A673 (cell line): ENCODE measurements around the gene CYP4F12.

Source experiments
- EZH2 ChIP-seq: fragments of 200-600 bp; sonication (generic); IDR thresholded peaks from 2 replicates; pipeline ENCODE4 v1.6.1; 2017; ENCODE audit warnings: borderline replicate concordance, low read depth, mild to moderate bottlenecking, mixed read lengths, antibody characterized with exemption, low read length; ENCODE audit not compliant: poor library complexity, severe bottlenecking
- TF ChIP-seq, protein P1 (sequence below): fragments of 300-800, 200-600 bp; sonication (generic); conservative IDR thresholded peaks from 2 replicates; pipeline ENCODE4 v1.5.1; 2017; ENCODE audit warnings: low read depth, mild to moderate bottlenecking, antibody characterized with exemption, low read length, moderate library complexity, mixed read lengths

DNA sequence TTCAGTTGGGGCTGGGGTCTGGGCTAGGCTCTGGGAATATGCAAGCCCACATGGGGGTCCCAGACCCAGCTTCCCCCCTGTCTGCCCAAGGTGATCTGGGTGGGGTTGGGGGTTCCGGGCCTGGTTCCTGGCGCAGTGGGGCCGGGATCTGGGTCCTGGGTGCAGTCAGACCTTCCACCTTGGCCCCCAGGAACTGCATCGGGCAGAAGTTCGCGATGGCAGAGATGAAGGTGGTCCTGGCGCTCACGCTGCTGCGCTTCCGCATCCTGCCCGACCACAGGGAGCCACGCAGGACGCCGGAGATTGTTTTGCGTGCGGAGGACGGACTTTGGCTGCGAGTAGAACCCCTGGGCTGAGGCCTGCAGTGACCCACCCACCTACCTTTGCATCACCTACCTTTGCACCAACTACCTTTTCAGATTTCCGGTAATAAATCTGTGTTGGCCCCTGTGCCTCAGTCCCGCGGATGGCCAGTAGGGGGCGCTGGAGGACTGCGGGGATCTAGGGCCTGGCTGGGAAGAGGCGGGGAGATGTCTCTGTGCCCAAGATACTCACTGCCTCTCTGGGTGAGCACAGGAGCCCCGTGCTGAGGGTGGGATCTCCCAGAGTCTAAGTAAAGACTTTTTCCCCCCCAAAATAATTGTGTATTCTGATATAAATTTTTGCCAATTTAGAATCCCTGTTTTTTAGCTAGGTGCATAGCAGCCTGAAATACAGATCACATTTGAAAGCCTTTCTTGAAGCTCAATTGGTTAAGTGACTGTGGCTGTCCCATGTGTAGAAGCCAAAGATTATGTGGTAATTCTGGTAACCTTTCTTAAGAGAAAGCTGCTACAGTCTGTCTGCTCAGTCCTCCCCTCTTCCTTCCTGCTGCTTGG is 43.6 kb upstream of the CYP4F12 start:
- TF ChIP-seq, protein P1, sequence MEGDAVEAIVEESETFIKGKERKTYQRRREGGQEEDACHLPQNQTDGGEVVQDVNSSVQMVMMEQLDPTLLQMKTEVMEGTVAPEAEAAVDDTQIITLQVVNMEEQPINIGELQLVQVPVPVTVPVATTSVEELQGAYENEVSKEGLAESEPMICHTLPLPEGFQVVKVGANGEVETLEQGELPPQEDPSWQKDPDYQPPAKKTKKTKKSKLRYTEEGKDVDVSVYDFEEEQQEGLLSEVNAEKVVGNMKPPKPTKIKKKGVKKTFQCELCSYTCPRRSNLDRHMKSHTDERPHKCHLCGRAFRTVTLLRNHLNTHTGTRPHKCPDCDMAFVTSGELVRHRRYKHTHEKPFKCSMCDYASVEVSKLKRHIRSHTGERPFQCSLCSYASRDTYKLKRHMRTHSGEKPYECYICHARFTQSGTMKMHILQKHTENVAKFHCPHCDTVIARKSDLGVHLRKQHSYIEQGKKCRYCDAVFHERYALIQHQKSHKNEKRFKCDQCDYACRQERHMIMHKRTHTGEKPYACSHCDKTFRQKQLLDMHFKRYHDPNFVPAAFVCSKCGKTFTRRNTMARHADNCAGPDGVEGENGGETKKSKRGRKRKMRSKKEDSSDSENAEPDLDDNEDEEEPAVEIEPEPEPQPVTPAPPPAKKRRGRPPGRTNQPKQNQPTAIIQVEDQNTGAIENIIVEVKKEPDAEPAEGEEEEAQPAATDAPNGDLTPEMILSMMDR = peak; percentile 95
- TF ChIP-seq EZH2 = no peak
